Measurements from ENCODE around the gene LHX8. TPM values are rescaled to one million over a fixed set of nuclear protein-coding genes. Genes with fewer than 3 reads are reported as not detected.

The LHX8 gene
- total RNA-seq, 4 donors from 2014 or later, result not detected

DNA sequence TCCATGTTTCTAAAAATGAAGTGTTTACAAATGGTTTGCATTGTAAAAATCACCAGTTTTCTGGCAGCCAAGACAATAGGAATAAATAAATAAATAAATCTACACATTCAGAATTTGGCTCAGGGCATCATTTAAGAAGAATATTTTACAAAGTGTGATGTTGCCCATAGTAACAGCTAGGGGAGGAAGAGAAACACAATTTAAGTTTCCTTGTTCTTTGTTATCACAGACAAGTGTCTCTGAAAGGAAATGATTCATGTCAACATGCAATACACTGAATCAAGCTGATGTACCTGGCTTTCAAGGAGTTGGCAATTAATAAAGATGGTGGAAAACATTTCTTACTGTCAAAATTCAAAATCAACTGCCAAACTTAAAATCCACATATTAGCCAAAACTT lies 74.7 kb downstream of the LHX8 start:
- ATAC-seq (ENCODE audit: low FRiP score) (no peak), DNase-seq (ENCODE audit: low spot score) (no peak)
- TF ChIP-seq, protein P1, sequence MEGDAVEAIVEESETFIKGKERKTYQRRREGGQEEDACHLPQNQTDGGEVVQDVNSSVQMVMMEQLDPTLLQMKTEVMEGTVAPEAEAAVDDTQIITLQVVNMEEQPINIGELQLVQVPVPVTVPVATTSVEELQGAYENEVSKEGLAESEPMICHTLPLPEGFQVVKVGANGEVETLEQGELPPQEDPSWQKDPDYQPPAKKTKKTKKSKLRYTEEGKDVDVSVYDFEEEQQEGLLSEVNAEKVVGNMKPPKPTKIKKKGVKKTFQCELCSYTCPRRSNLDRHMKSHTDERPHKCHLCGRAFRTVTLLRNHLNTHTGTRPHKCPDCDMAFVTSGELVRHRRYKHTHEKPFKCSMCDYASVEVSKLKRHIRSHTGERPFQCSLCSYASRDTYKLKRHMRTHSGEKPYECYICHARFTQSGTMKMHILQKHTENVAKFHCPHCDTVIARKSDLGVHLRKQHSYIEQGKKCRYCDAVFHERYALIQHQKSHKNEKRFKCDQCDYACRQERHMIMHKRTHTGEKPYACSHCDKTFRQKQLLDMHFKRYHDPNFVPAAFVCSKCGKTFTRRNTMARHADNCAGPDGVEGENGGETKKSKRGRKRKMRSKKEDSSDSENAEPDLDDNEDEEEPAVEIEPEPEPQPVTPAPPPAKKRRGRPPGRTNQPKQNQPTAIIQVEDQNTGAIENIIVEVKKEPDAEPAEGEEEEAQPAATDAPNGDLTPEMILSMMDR (IDR thresholded peaks at IDR 0.05), result no peak

Small RNA genes lying within 50 kb of the gene (small RNA-seq; reads per million reads assigned to genes)
- not detected for gene RNU6-622P
